PFSK-1 (cell line): ENCODE results near the gene ZNF277.

Experiments
- POLR2AphosphoS5 ChIP-seq: IDR thresholded peaks from 2 replicates; pipeline ENCODE4 v1.6.1; 2012; ENCODE audit warnings: low read depth, mild to moderate bottlenecking, control low read depth, low read length, moderate library complexity
- REST ChIP-seq, 2 experiments: IDR thresholded peaks; 2 replicates each; pipeline versions ENCODE4 v1.6.1 to v1.8.0; 2011 to 2012; ENCODE audit warnings: low read depth in 2 of 2, low read length in 2 of 2, control low read depth in 1 of 2, inconsistent platforms in 1 of 2, mild to moderate bottlenecking in 1 of 2, moderate library complexity in 1 of 2; ENCODE audit not compliant: insufficient read depth in 1 of 2
- TAF1 ChIP-seq: IDR thresholded peaks from 2 replicates; pipeline ENCODE4 v1.6.1; 2012; ENCODE audit warnings: low read length, control low read depth, borderline replicate concordance; ENCODE audit not compliant: insufficient read depth

GRCh38 chr7:112203365-112203739 is 3.1 kb upstream of the ZNF277 start:
- TF ChIP-seq REST (IDR thresholded peaks at IDR 0.05; ENCODE audit: insufficient read depth in 1 of 2, low read depth in 2 of 2, low read length in 2 of 2), result no peak
- no peak for TF ChIP-seq POLR2AphosphoS5
- no peak for TF ChIP-seq TAF1
